ENCODE results near the gene BTBD9. TPM values are rescaled to one million over a fixed set of nuclear protein-coding genes. Genes with fewer than 3 reads are reported as not detected.

The BTBD9 gene
- total RNA-seq, 1 experiment from 2014 or later: 8.9 TPM

DNA sequence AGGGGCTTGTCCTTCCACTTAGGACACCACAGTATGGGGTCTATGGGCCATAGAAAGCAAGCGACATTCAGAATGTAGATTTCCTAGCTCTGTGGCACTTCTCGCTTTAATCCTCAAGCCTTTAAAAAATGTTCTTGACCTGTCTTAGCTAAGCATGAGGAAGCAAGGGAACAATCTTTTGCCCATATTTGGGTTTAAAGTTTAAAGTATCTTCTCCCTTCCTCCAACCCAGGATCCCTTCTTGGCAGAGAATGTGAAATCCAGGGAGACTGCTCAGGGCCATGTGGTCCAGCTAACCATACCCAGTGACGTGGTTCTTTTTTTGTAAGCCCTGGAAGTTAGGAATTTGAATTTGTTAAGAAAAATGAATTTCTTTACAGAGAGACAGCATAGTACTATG lies 289.9 kb downstream of the BTBD9 start:
- Histone ChIP-seq H2BK12ac (ENCODE audit: insufficient read length, low read depth, low read length) (no peak overlapping the region), H3T11ph (ENCODE audit: low read length) (no peak overlapping the region), H2BK20ac (ENCODE audit: low read depth, low read length, poor library complexity, severe bottlenecking) (no peak overlapping the region), H3K9ac (ENCODE audit: extremely low read depth, insufficient read length, low read length) (no peak overlapping the region), H3K23ac (ENCODE audit: insufficient read length, low read depth, low read length) (no peak overlapping the region), H3K79me1 (ENCODE audit: insufficient read depth, low read depth, low read length, poor library complexity, severe bottlenecking) (no peaks in the 10 kb centered on the region), H3K4me2 (ENCODE audit: insufficient read depth, insufficient read length, low read length) (no peak overlapping the region), H3K56ac (ENCODE audit: insufficient read length, low read depth, low read length) (no peak overlapping the region), H3K23me2 (ENCODE audit: insufficient read length, low read depth, low read length, poor library complexity, severe bottlenecking) (no peaks in the 10 kb centered on the region), H4K91ac (ENCODE audit: insufficient read length, low read depth, low read length) (no peak overlapping the region), H3K27me3 (ENCODE audit: insufficient read depth, low read length) (no peaks in the 10 kb centered on the region), H3K79me2 (ENCODE audit: insufficient read depth, low read length) (no peaks in the 10 kb centered on the region), H3K27ac (ENCODE audit: insufficient read length, low read depth, low read length) (no peak overlapping the region), H3K4me1 (ENCODE audit: insufficient read depth, low read length) (peaks cover 8% of the 10 kb centered on the region), H3K18ac (ENCODE audit: insufficient read length, low read depth, low read length) (no peak overlapping the region), H4K20me1 (ENCODE audit: control insufficient read depth, insufficient read depth, insufficient read length) (no peaks in the 10 kb centered on the region), H3K14ac (ENCODE audit: insufficient read depth, low read length) (no peak overlapping the region), H3K9me3 (ENCODE audit: control insufficient read depth, low read depth, low read length) (no peaks in the 10 kb centered on the region), H2AK5ac (ENCODE audit: insufficient read length, low read length) (no peak overlapping the region), H2BK120ac (ENCODE audit: low read depth, low read length, poor library complexity, severe bottlenecking) (peak overlapping the region; percentile 48), H3K4ac (ENCODE audit: low read depth, low read length) (no peak overlapping the region), H2AFZ (ENCODE audit: low read length) (no peak overlapping the region), H2BK5ac (ENCODE audit: insufficient read length, low read length) (no peak overlapping the region), H2BK15ac (ENCODE audit: low read depth, low read length) (no peak overlapping the region), H4K5ac (ENCODE audit: insufficient read length, low read depth, low read length) (no peak overlapping the region), H4K8ac (replicated peaks; ENCODE audit: insufficient read length, low read depth, low read length) (no peak overlapping the region)
- Mint-ChIP-seq H3K4me3 (no peak overlapping the region), H3K27ac (peak overlapping the region in 1 of 3 experiments; percentile 30; a peak in 1 of 7 replicates), H3K9me3 (no peaks in the 10 kb centered on the region), H3K36me3 (ENCODE audit: insufficient read depth in 1 of 3, low read depth in 3 of 3) (no peaks in the 10 kb centered on the region), H3K27me3 (ENCODE audit: low read depth) (no peaks in the 10 kb centered on the region), H3K4me1 (peaks cover 24 to 28% of the 10 kb centered on the region in 2 experiments)
- DNase-seq: no peak
- WGBS (ENCODE audit: extremely low coverage, insufficient read length, low lambda C conversion rate): no CpG with 5 or more reads among the region's 3 CpGs
- TF ChIP-seq, protein P1, sequence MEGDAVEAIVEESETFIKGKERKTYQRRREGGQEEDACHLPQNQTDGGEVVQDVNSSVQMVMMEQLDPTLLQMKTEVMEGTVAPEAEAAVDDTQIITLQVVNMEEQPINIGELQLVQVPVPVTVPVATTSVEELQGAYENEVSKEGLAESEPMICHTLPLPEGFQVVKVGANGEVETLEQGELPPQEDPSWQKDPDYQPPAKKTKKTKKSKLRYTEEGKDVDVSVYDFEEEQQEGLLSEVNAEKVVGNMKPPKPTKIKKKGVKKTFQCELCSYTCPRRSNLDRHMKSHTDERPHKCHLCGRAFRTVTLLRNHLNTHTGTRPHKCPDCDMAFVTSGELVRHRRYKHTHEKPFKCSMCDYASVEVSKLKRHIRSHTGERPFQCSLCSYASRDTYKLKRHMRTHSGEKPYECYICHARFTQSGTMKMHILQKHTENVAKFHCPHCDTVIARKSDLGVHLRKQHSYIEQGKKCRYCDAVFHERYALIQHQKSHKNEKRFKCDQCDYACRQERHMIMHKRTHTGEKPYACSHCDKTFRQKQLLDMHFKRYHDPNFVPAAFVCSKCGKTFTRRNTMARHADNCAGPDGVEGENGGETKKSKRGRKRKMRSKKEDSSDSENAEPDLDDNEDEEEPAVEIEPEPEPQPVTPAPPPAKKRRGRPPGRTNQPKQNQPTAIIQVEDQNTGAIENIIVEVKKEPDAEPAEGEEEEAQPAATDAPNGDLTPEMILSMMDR (conservative IDR thresholded peaks at IDR 0.05): no peak

Measured in H9 (cell line).